PC-9 (cell line): ENCODE data around the gene SPATA20. TPM values are rescaled to one million over a fixed set of nuclear protein-coding genes. Genes with fewer than 3 reads are reported as not detected.

Source experiments
- BruUV-seq: library from RNA; stranded (reverse); fragments of 400-500 nt; replicated peaks from 2 replicates; lab custom pipeline; 2021; lab: Mats Ljungman, UMichigan
- CTCF ChIA-PET: fragments of 300-600 bp; sonication (Branson Sonifier 250); formaldehyde crosslinking; loops from one replicate; lab custom pipeline; 2022; ENCODE audit warnings: antibody characterized with exemption; lab: Charles Lee
- POLR2A ChIA-PET: fragments of 300-600 bp; sonication (Branson Sonifier 250); formaldehyde crosslinking; loops from one replicate; lab custom pipeline; 2022; ENCODE audit warnings: antibody characterized with exemption; ENCODE audit not compliant: unreplicated experiment; lab: Charles Lee
- DNase-seq, 2 experiments: peaks; one replicate each; pipeline versions ENCODE4 v3.0.0 to v3.0.0-alpha.2; 2015 to 2022; ENCODE audit warnings: mixed read lengths in 1 of 2
- H2AFZ ChIP-seq: fragments of 200-600 bp; sonication (generic); 2 replicates; pipeline ENCODE4 v1.8.1; 2017; ENCODE audit warnings: antibody characterized with exemption
- H3F3A ChIP-seq: fragments of 200-600 bp; sonication (generic); 2 replicates; pipeline ENCODE4 v1.8.1; 2017; ENCODE audit warnings: antibody characterized with exemption, mild to moderate bottlenecking, low read depth; ENCODE audit not compliant: insufficient read depth
- H3K27ac ChIP-seq: fragments of 200-600 bp; sonication (generic); 2 replicates; pipeline ENCODE4 v1.6.1; 2016; ENCODE audit warnings: mixed run types
- H3K27me3 ChIP-seq: fragments of 200-600 bp; sonication (generic); 2 replicates; pipeline ENCODE4 v1.6.1; 2016; ENCODE audit warnings: low read depth, mixed run types; ENCODE audit not compliant: insufficient read depth
- H3K36me3 ChIP-seq: fragments of 200-600 bp; sonication (generic); 2 replicates; pipeline ENCODE4 v1.6.1; 2016; ENCODE audit warnings: low read depth, mixed run types
- H3K4me1 ChIP-seq: fragments of 200-600 bp; sonication (generic); replicated peaks from 2 replicates; pipeline ENCODE4 v1.6.1; 2016; ENCODE audit warnings: mixed run types; ENCODE audit not compliant: insufficient read depth
- H3K4me2 ChIP-seq: fragments of 200-600 bp; sonication (generic); 2 replicates; pipeline ENCODE4 v1.6.1; 2017; ENCODE audit warnings: mixed run types
- H3K4me3 ChIP-seq: fragments of 200-600 bp; sonication (generic); 2 replicates; pipeline ENCODE4 v1.6.1; 2016; ENCODE audit warnings: mixed run types
- H3K79me2 ChIP-seq: fragments of 200-600 bp; sonication (generic); 2 replicates; pipeline ENCODE4 v1.6.1; 2017; ENCODE audit warnings: low read depth, mixed run types
- H3K9me2 ChIP-seq: fragments of 200-600 bp; sonication (generic); 2 replicates; pipeline ENCODE4 v1.8.1; 2017; ENCODE audit warnings: mild to moderate bottlenecking; ENCODE audit not compliant: insufficient read depth
- H3K9me3 ChIP-seq: fragments of 200-600 bp; sonication (generic); 2 replicates; pipeline ENCODE4 v1.8.1; 2016; ENCODE audit warnings: low read depth; ENCODE audit not compliant: insufficient read depth
- H4K20me1 ChIP-seq: fragments of 200-600 bp; sonication (generic); 2 replicates; pipeline ENCODE4 v1.8.1; 2017; ENCODE audit not compliant: insufficient read depth
- EZH2 ChIP-seq: fragments of 200-600 bp; sonication (generic); IDR thresholded peaks from 2 replicates; pipeline ENCODE4 v1.8.0; 2017; ENCODE audit warnings: antibody characterized with exemption, low read depth
- intact Hi-C: fragments of 100-400 bp; cut with micrococcal nuclease; formaldehyde crosslinking; loops from one replicate; pipeline ENCODE4 v1.10.0; 2022; ENCODE audit not compliant: unreplicated experiment
- total RNA-seq: library from RNA; stranded (reverse); gene quantifications from 2 replicates; pipeline ENCODE4 v1.2.3, GENCODE V29; 2021
- TF ChIP-seq, protein P1 (sequence below): fragments of 200-600 bp; sonication (generic); conservative IDR thresholded peaks from 2 replicates; pipeline ENCODE4 v1.6.1; 2017; ENCODE audit warnings: mixed run types, antibody characterized with exemption, mild to moderate bottlenecking, moderate library complexity

SPATA20 gene
- total RNA-seq, 1 experiment from 2014 or later, result 41.5 TPM

DNA sequence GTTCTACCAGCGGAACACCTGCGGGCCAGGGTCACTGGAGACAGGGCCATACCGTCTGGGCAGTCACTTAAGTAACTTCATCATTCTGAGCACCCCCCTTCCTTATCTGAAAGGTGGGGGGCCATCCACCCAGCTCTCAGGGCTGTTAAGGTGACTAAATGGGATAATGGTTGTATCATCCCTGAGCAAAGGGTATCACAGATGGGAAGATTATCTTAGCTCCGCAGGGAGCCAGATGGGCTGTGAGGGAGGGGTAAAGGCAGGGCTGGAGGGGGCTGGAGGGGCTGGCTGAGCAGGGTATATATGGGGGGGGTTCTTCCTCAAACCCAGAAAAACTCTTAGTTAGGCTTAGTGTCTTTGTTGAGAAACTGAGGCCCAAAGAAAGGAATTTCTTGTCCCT lies 10.7 kb downstream of the SPATA20 start:
- peaks cover 21% of the 10 kb centered on the region; the same call in 1 of the 2 replicates for H3F3A ChIP-seq
- H3K36me3 ChIP-seq, result no peaks in the 10 kb centered on the region
- DNase-seq, result no peak
- intact Hi-C loops, result no loop called here
- no peak overlapping the region for H3K27ac ChIP-seq
- H3K4me1 ChIP-seq, result peaks cover 7% of the 10 kb centered on the region
- TF ChIP-seq EZH2, result no peak
- TF ChIP-seq, protein P1, sequence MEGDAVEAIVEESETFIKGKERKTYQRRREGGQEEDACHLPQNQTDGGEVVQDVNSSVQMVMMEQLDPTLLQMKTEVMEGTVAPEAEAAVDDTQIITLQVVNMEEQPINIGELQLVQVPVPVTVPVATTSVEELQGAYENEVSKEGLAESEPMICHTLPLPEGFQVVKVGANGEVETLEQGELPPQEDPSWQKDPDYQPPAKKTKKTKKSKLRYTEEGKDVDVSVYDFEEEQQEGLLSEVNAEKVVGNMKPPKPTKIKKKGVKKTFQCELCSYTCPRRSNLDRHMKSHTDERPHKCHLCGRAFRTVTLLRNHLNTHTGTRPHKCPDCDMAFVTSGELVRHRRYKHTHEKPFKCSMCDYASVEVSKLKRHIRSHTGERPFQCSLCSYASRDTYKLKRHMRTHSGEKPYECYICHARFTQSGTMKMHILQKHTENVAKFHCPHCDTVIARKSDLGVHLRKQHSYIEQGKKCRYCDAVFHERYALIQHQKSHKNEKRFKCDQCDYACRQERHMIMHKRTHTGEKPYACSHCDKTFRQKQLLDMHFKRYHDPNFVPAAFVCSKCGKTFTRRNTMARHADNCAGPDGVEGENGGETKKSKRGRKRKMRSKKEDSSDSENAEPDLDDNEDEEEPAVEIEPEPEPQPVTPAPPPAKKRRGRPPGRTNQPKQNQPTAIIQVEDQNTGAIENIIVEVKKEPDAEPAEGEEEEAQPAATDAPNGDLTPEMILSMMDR, result no peak
- H2AFZ ChIP-seq, result no peak overlapping the region
- no peak overlapping the region for H3K4me2 ChIP-seq
- CTCF ChIA-PET, result no interaction called here
- POLR2A ChIA-PET, result interaction anchor here (1.0 kb wide), 1 partner anchor 81 kb away, joined by 4 read pairs; no protein-coding TSS in a partner anchor
- BruUV-seq, result no TSS peak
- H3K4me3 ChIP-seq, result no peak overlapping the region
- no peaks in the 10 kb centered on the region for H3K9me2 ChIP-seq
- no peaks in the 10 kb centered on the region for H3K9me3 ChIP-seq
- peaks cover 6% of the 10 kb centered on the region for H3K27me3 ChIP-seq
- H4K20me1 ChIP-seq, result no peaks in the 10 kb centered on the region
- no peaks in the 10 kb centered on the region for H3K79me2 ChIP-seq

DNA sequence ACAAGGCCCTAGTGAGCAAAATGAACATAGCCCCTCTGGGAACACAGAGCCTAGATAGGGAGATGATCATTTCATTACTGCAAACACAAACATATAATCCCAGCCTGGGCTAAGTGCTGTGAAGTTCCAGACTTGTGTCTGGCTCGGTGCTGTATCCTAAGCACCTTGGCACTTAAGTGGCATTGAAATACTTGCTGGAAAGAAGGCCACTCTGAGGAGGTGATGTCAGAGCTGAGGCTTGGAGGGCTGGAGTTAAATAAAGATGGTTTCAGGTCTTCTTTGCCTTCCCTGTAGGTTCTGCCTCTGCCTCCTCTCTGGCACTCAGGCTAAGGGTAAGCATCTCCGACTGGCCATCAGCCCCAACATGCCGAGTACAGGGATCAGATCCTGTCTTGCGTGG lies 11.1 kb downstream of the SPATA20 start:
- no peaks in the 10 kb centered on the region for H3K79me2 ChIP-seq
- ChIA-PET CTCF (no interaction called here), POLR2A (no interaction called here)
- H3K4me2 ChIP-seq, result no peak overlapping the region
- H2AFZ ChIP-seq, result no peak overlapping the region
- no peak overlapping the region for H3K27ac ChIP-seq
- H3K36me3 ChIP-seq, result no peaks in the 10 kb centered on the region
- H3K9me3 ChIP-seq, result no peaks in the 10 kb centered on the region
- H3K9me2 ChIP-seq, result no peaks in the 10 kb centered on the region
- H3K4me1 ChIP-seq, result peaks cover 7% of the 10 kb centered on the region
- DNase-seq, result no peak
- no peak for TF ChIP-seq EZH2
- TF ChIP-seq, protein P1, result no peak
- no peak overlapping the region for H3K4me3 ChIP-seq
- intact Hi-C loops, result no loop called here
- peaks cover 10% of the 10 kb centered on the region for H3K27me3 ChIP-seq
- H3F3A ChIP-seq, result peaks cover 21% of the 10 kb centered on the region; the same call in 1 of the 2 replicates
- H4K20me1 ChIP-seq, result no peaks in the 10 kb centered on the region
- BruUV-seq, result no TSS peak

DNA sequence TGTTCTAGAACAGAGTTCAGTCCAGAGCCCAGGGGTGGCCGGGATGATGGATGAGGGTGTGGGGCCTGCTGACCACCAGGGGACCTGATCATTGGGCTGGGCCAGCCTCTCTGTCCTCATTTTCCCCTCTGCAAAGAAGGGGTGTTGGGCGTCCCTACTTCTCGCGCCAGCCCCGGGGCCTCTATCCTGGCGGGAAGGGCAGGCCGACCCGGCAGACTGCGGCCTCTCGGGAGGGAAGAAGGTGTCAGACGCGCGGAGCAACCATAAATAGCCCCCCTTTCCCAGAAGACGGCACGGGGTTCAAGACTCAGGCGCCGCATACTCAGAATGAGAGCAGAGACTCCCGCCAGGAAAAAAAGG lies 11.6 kb downstream of the SPATA20 start:
- TF ChIP-seq, protein P1, result no peak
- no peak for TF ChIP-seq EZH2
- peaks cover 15% of the 10 kb centered on the region for H3K27me3 ChIP-seq
- no peak overlapping the region for H3K4me3 ChIP-seq
- intact Hi-C loops, result no loop called here
- no peaks in the 10 kb centered on the region for H3K9me3 ChIP-seq
- BruUV-seq, result no TSS peak
- no peaks in the 10 kb centered on the region for H3K9me2 ChIP-seq
- no peak overlapping the region for H3K27ac ChIP-seq
- CTCF ChIA-PET, result no interaction called here
- peaks cover 7% of the 10 kb centered on the region for H3K4me1 ChIP-seq
- H3K79me2 ChIP-seq, result no peaks in the 10 kb centered on the region
- no peak overlapping the region for H2AFZ ChIP-seq
- DNase-seq, result no peak
- no peaks in the 10 kb centered on the region for H4K20me1 ChIP-seq
- no peak overlapping the region for H3K4me2 ChIP-seq
- POLR2A ChIA-PET, result no interaction called here
- H3K36me3 ChIP-seq, result no peaks in the 10 kb centered on the region
- peaks cover 24% of the 10 kb centered on the region; the same call in 1 of the 2 replicates for H3F3A ChIP-seq
